A673 (cell line): ENCODE measurements around the gene KCTD20. TPM values are rescaled to one million over a fixed set of nuclear protein-coding genes. Genes with fewer than 3 reads are reported as not detected.

Experiments used
- BruUV-seq: library from RNA; stranded (reverse); fragments of 400-500 nt; replicated peaks from 2 replicates; lab custom pipeline; 2021; lab: Mats Ljungman, UMichigan
- CTCF ChIA-PET: fragments of 300-600 bp; sonication (Branson Sonifier 250); formaldehyde crosslinking; loops from one replicate; lab custom pipeline; 2022; ENCODE audit warnings: antibody characterized with exemption; lab: Charles Lee
- POLR2A ChIA-PET: fragments of 300-600 bp; sonication (Branson Sonifier 250); formaldehyde crosslinking; loops from one replicate; lab custom pipeline; 2022; ENCODE audit warnings: antibody characterized with exemption; ENCODE audit not compliant: low non-redundant PET; lab: Charles Lee
- DNase-seq: peaks from one replicate; pipeline ENCODE4 v3.0.0-alpha.2; 2015; ENCODE audit warnings: low spot score
- H3K27ac ChIP-seq: fragments of 200-600 bp; sonication (generic); 2 replicates; pipeline ENCODE4 v1.5.1; 2016; ENCODE audit warnings: mixed run types, low read depth, mild to moderate bottlenecking, mixed read lengths, antibody characterized with exemption, low read length; ENCODE audit not compliant: poor library complexity, severe bottlenecking
- H3K27me3 ChIP-seq: fragments of 200-600 bp; sonication (generic); replicated peaks from 2 replicates; pipeline ENCODE4 v1.6.1; 2017; ENCODE audit warnings: mixed run types, low read depth, mild to moderate bottlenecking, mixed read lengths, antibody characterized with exemption, low read length; ENCODE audit not compliant: insufficient read depth, poor library complexity
- H3K36me3 ChIP-seq: fragments of 200-600 bp; sonication (generic); 2 replicates; pipeline ENCODE4 v1.6.1; 2016; ENCODE audit warnings: mixed run types, mild to moderate bottlenecking, mixed read lengths, antibody characterized with exemption, low read length; ENCODE audit not compliant: insufficient read depth, poor library complexity, severe bottlenecking
- H3K4me1 ChIP-seq: fragments of 200-600 bp; sonication (generic); 2 replicates; pipeline ENCODE4 v1.6.1; 2017; ENCODE audit warnings: mixed run types, mild to moderate bottlenecking, mixed read lengths, antibody characterized with exemption, low read length; ENCODE audit not compliant: insufficient read depth, poor library complexity, severe bottlenecking
- H3K4me3 ChIP-seq: fragments of 200-600 bp; sonication (generic); 2 replicates; pipeline ENCODE4 v1.5.1; 2016; ENCODE audit warnings: low read depth, mixed run types, mild to moderate bottlenecking, mixed read lengths, low read length; ENCODE audit not compliant: poor library complexity, severe bottlenecking
- H3K9me3 ChIP-seq: fragments of 200-600 bp; sonication (generic); 2 replicates; pipeline ENCODE4 v1.6.1; 2016; ENCODE audit warnings: mixed run types, low read depth, mild to moderate bottlenecking, mixed read lengths, antibody characterized with exemption, low read length; ENCODE audit not compliant: poor library complexity, severe bottlenecking
- EZH2 ChIP-seq: fragments of 200-600 bp; sonication (generic); IDR thresholded peaks from 2 replicates; pipeline ENCODE4 v1.6.1; 2017; ENCODE audit warnings: borderline replicate concordance, low read depth, mild to moderate bottlenecking, mixed read lengths, antibody characterized with exemption, low read length; ENCODE audit not compliant: poor library complexity, severe bottlenecking
- intact Hi-C: fragments of 100-400 bp; cut with micrococcal nuclease; formaldehyde crosslinking; loops from one replicate; pipeline ENCODE4 v1.10.0; 2022; ENCODE audit not compliant: unreplicated experiment
- total RNA-seq: library from RNA; stranded (reverse); gene quantifications from 2 replicates; pipeline ENCODE4 v1.2.3, GENCODE V29; 2021
- TF ChIP-seq, protein P1 (sequence below): fragments of 300-800, 200-600 bp; sonication (generic); conservative IDR thresholded peaks from 2 replicates; pipeline ENCODE4 v1.5.1; 2017; ENCODE audit warnings: low read depth, mild to moderate bottlenecking, antibody characterized with exemption, low read length, moderate library complexity, mixed read lengths

KCTD20 gene
- total RNA-seq, 1 experiment from 2014 or later: 72.6 TPM

DNA sequence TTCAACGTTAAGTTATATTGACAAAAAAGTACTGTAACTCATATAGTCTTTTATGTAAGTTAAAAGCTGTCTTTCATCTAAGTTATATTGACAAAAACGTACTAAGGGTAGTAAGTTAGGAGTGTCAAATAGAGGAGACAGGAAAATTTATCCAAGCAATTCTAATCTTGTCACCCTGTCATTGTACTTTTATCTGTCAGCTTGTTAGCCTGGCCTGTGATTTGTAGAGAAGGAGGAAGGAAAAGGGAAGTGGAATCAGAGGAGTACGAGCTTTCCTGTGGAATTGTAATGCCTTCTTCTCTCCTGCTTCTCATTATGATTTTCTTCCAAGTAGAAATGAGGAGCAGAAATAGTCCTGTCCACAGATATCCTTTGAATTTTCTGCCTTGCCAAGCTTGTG lies 18.8 kb downstream of the KCTD20 start:
- intact Hi-C loops: no loop called here
- TF ChIP-seq, protein P1, sequence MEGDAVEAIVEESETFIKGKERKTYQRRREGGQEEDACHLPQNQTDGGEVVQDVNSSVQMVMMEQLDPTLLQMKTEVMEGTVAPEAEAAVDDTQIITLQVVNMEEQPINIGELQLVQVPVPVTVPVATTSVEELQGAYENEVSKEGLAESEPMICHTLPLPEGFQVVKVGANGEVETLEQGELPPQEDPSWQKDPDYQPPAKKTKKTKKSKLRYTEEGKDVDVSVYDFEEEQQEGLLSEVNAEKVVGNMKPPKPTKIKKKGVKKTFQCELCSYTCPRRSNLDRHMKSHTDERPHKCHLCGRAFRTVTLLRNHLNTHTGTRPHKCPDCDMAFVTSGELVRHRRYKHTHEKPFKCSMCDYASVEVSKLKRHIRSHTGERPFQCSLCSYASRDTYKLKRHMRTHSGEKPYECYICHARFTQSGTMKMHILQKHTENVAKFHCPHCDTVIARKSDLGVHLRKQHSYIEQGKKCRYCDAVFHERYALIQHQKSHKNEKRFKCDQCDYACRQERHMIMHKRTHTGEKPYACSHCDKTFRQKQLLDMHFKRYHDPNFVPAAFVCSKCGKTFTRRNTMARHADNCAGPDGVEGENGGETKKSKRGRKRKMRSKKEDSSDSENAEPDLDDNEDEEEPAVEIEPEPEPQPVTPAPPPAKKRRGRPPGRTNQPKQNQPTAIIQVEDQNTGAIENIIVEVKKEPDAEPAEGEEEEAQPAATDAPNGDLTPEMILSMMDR: no peak
- TF ChIP-seq EZH2: no peak
- ChIA-PET POLR2A (no interaction called here), CTCF (no interaction called here)
- DNase-seq: no peak
- Histone ChIP-seq H3K27ac (no peak overlapping the region), H3K36me3 (no peaks in the 10 kb centered on the region), H3K4me1 (no peaks in the 10 kb centered on the region), H3K27me3 (no peaks in the 10 kb centered on the region), H3K9me3 (no peaks in the 10 kb centered on the region), H3K4me3 (no peak overlapping the region)
- BruUV-seq: no TSS peak

DNA sequence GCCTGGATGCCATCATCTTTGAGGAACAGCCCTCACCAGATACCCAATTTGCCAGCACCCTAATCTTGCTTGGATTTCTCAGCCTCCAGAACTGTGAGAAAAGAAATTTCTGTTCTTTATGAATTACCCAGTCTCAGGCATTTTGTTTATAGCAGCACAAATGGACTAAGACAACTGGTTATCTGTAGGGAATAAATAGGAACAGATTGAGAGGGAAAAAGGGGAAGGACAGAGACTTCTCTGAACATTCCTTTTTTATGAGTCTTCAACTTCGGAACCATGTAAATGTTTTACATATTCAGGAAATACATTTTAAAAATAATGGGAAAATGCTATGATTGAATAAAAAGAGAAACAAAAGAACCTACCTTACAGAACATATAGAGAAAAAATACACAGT lies 20.9 kb downstream of the KCTD20 start:
- Histone ChIP-seq H3K9me3 (no peaks in the 10 kb centered on the region), H3K27ac (no peak overlapping the region), H3K27me3 (no peaks in the 10 kb centered on the region), H3K4me1 (peaks cover 8% of the 10 kb centered on the region), H3K36me3 (no peaks in the 10 kb centered on the region), H3K4me3 (no peak overlapping the region)
- intact Hi-C loops: no loop called here
- no peak for DNase-seq
- ChIA-PET POLR2A (no interaction called here), CTCF (no interaction called here)
- TF ChIP-seq, protein P1: no peak
- TF ChIP-seq EZH2: no peak
- BruUV-seq: no TSS peak

DNA sequence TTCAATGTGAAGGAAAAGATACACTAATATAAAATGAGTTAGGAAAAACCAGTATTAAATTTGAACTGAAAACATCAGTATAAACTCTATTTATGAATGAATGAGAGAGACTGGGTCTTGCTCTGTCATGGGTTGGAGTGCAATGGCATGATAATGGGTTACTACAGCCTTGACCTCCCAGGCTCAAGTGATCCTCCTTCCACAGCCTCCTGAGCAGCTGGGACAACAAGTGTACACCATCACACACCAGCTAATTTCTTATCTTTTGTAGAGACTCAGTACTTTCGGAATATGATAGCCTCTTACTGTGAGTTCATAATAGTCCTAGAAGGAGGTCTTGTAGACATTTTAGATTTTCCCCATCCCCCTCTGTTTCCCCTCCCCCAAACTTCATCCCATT lies 21.4 kb downstream of the KCTD20 start:
- intact Hi-C loops: no loop called here
- Histone ChIP-seq H3K27me3 (no peaks in the 10 kb centered on the region), H3K27ac (no peak overlapping the region), H3K4me3 (no peak overlapping the region), H3K4me1 (peaks cover 14% of the 10 kb centered on the region), H3K36me3 (no peaks in the 10 kb centered on the region), H3K9me3 (no peaks in the 10 kb centered on the region)
- ChIA-PET POLR2A (no interaction called here), CTCF (no interaction called here)
- no TSS peak for BruUV-seq
- TF ChIP-seq, protein P1: no peak
- no peak for TF ChIP-seq EZH2
- no peak for DNase-seq
